ENCODE data around the gene HDAC9. TPM values are rescaled to one million over a fixed set of nuclear protein-coding genes. Genes with fewer than 3 reads are reported as not detected.

The HDAC9 gene
- total and polyA plus RNA-seq, 2 of the 13 experiments (the other 11 are each of a cell fraction or from before 2014, with no cell fraction given): 0.05 to 0.07 TPM

DNA sequence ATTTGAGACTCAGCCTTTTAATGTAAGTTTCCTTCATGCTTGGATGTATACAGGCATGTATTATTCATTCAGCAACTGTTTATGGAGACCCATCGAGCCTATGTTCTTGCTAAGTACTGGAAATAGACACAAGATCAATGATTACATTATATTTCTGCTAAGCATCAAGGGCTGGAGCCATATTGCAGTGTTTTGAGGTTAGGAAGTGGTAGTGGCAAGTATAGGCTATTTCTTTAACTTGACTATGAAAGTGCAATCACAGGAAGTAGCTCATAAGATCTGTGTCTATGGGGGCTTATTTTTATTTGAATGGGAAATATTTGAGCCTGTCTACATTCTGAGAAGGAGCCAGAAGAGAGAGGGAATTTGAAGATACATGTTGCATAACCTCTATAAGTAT, 123.8 kb downstream of the HDAC9 start (continued):
- no peak for TF ChIP-seq SOX5 (CRISPR knock-in tag; IDR thresholded peaks at IDR 0.05; ENCODE audit: borderline replicate concordance)
- no peak for TF ChIP-seq ZNF460 (CRISPR knock-in tag; IDR thresholded peaks at IDR 0.05; ENCODE audit: borderline replicate concordance)
- TF ChIP-seq, protein P1, sequence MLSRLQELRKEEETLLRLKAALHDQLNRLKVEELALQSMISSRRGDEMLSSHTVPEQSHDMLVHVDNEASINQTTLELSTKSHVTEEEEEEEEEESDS (CRISPR knock-in tag; IDR thresholded peaks at IDR 0.05; ENCODE audit: borderline replicate concordance): no peak
- TF ChIP-seq KDM4B (CRISPR knock-in tag; IDR thresholded peaks at IDR 0.05): no peak
- TF ChIP-seq ZNF251 (CRISPR knock-in tag; IDR thresholded peaks at IDR 0.05): no peak
- no peak for TF ChIP-seq ATF7-NPFF (CRISPR knock-in tag; IDR thresholded peaks at IDR 0.05; ENCODE audit: low read depth)
- no peak for TF ChIP-seq ZNF17 (CRISPR knock-in tag; IDR thresholded peaks at IDR 0.05)
- TF ChIP-seq, protein P2, sequence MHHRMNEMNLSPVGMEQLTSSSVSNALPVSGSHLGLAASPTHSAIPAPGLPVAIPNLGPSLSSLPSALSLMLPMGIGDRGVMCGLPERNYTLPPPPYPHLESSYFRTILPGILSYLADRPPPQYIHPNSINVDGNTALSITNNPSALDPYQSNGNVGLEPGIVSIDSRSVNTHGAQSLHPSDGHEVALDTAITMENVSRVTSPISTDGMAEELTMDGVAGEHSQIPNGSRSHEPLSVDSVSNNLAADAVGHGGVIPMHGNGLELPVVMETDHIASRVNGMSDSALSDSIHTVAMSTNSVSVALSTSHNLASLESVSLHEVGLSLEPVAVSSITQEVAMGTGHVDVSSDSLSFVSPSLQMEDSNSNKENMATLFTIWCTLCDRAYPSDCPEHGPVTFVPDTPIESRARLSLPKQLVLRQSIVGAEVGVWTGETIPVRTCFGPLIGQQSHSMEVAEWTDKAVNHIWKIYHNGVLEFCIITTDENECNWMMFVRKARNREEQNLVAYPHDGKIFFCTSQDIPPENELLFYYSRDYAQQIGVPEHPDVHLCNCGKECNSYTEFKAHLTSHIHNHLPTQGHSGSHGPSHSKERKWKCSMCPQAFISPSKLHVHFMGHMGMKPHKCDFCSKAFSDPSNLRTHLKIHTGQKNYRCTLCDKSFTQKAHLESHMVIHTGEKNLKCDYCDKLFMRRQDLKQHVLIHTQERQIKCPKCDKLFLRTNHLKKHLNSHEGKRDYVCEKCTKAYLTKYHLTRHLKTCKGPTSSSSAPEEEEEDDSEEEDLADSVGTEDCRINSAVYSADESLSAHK (CRISPR knock-in tag; IDR thresholded peaks at IDR 0.05; ENCODE audit: borderline replicate concordance): no peak

DNA sequence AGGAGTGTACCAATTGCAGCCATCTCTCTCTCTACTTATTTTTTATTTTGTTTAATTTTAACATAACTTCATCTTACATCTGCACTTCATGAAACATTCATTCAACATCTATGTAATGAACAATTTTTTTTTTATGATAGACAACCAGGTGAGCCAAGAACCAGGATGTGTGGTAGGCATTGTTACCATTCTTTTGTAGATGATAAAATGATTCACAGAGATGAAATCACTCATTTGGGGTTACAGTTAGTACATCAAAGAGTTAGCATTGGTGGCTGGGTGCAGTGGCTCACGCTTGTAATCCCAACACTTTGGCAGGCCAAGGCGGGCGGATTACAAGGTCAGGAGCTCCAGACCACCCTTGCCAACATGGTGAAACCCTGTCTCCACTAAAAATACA, 127.8 kb downstream of the HDAC9 start:
- no peak overlapping the region for H2AFZ ChIP-seq (ENCODE audit: low read length)
- H3K4me3 ChIP-seq (replicated peaks in 1 of 3; ENCODE audit: insufficient read depth in 1 of 3, low read depth in 2 of 3, low read length in 3 of 3): no peak overlapping the region
- ATAC-seq (no peak), FAIRE-seq (no peak), DNase-seq (ENCODE audit: low spot score) (no peak)
- no peaks in the 10 kb centered on the region for H4K20me1 ChIP-seq (ENCODE audit: insufficient read depth, low read length)
- H3K79me2 ChIP-seq (ENCODE audit: insufficient read depth, low read length): no peaks in the 10 kb centered on the region
- no peaks in the 10 kb centered on the region for H3K9me3 ChIP-seq (ENCODE audit: low read length)
- ChIA-PET CTCF (ENCODE audit: low intra/inter-chr PET ratio, low total read pairs) (no interaction called here), POLR2A (no interaction called here)
- no peaks in the 10 kb centered on the region for H3K36me3 ChIP-seq (replicated peaks in 1 of 2; ENCODE audit: control insufficient read depth in 1 of 2, insufficient read depth in 2 of 2, low read length in 2 of 2)
- BruUV-seq (replicated peaks): no TSS peak
- in situ Hi-C loops (cut with HindIII; ENCODE audit: extremely low pct_ligation_motif_present, low pct_unique_long_range_greater_than_20kb): no loop called here
- intact Hi-C loops (cut with micrococcal nuclease; ENCODE audit: unreplicated experiment): no loop called here
- H3K27me3 ChIP-seq (ENCODE audit: control insufficient read depth in 1 of 2, insufficient read depth in 2 of 2, low read length in 2 of 2): no peaks in the 10 kb centered on the region
- no peak overlapping the region for H3K9ac ChIP-seq (ENCODE audit: insufficient read depth, low read depth, low read length)
- H3K27ac ChIP-seq (ENCODE audit: extremely low read length, insufficient read depth, low read length): no peak overlapping the region
- TF ChIP-seq MTA1 (CRISPR knock-in tag; IDR thresholded peaks at IDR 0.05; ENCODE audit: borderline replicate concordance): no peak
- TF ChIP-seq NFATC3 (CRISPR knock-in tag; IDR thresholded peaks at IDR 0.05): no peak
- no peak for TF ChIP-seq KLF6 (CRISPR knock-in tag; IDR thresholded peaks at IDR 0.05)
- TF ChIP-seq HNF4G (IDR thresholded peaks at IDR 0.05; ENCODE audit: borderline replicate concordance, low read depth, low read length): no peak
- TF ChIP-seq HNF4G (CRISPR knock-in tag; IDR thresholded peaks at IDR 0.05; ENCODE audit: borderline replicate concordance, low read depth): no peak
- TF ChIP-seq ZNF781 (CRISPR knock-in tag; IDR thresholded peaks at IDR 0.05; ENCODE audit: borderline replicate concordance, not compliant biosample characterization): no peak
- TF ChIP-seq KAT8 (CRISPR knock-in tag; IDR thresholded peaks at IDR 0.05): no peak
- TF ChIP-seq, protein P3, sequence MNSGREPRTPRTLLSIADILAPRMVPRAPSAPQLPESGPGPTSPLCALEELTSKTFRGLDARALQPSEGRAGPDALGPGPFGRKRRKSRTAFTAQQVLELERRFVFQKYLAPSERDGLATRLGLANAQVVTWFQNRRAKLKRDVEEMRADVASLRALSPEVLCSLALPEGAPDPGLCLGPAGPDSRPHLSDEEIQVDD (CRISPR knock-in tag; IDR thresholded peaks at IDR 0.05; ENCODE audit: borderline replicate concordance): no peak
- TF ChIP-seq IKZF4 (CRISPR knock-in tag; IDR thresholded peaks at IDR 0.05; ENCODE audit: borderline replicate concordance, low read depth, not compliant biosample characterization): no peak
- no peak for TF ChIP-seq ARNTL (CRISPR knock-in tag; IDR thresholded peaks at IDR 0.05)
- TF ChIP-seq, protein P4, sequence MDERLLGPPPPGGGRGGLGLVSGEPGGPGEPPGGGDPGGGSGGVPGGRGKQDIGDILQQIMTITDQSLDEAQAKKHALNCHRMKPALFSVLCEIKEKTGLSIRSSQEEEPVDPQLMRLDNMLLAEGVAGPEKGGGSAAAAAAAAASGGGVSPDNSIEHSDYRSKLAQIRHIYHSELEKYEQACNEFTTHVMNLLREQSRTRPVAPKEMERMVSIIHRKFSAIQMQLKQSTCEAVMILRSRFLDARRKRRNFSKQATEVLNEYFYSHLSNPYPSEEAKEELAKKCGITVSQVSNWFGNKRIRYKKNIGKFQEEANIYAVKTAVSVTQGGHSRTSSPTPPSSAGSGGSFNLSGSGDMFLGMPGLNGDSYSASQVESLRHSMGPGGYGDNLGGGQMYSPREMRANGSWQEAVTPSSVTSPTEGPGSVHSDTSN (CRISPR knock-in tag; IDR thresholded peaks at IDR 0.05): no peak
- no peak overlapping the region for H3K4me2 ChIP-seq (ENCODE audit: low read depth, low read length)
- WGBS (ENCODE audit: low lambda C conversion rate): 16% methylated on average over 3 of the region's 3 CpGs
- H3K4me1 ChIP-seq (ENCODE audit: insufficient read depth, low read length): no peaks in the 10 kb centered on the region
